Astrocyte of the hippocampus (primary cell): ENCODE results near the gene DNAJC4.

Source experiments
- DNase-seq: peaks from one replicate; pipeline ENCODE4 v3.0.0; 2011; ENCODE audit warnings: low read depth, low spot score

The DNAJC4 gene

GRCh38 chr11:64276653-64277431, 46.5 kb downstream of the DNAJC4 start:
- no peak for DNase-seq

DNA sequence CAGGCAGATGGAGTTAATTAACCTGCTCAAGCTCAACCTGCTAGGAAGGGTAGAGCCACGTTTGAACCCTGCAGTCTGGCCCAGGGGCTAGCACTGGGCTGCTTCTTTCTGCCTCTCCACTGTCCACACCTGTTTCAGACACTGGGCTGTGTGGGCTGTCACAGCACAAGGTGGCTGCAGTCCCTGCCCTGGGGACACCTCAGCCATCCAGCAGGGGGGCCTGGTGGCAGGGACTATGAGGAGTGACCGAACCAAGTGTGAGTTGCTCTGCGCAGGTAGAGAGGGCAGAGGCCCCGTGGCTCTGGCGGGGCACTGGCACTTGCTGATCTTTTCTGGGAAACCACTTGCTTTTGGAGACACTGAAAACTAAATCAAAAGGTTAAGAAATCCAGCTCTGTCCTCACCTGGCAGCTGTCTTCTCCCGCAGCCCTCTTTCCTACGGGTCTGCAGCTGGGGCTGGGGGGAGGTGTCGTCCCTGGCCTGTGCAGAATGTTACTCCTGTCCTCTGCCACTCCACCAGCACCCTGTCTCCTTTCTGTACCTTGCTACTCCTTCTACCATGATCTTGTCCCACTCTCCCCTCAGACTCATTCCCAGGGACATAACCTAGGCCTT, 48.3 kb downstream of the DNAJC4 start:
- DNase-seq = no peak

DNA sequence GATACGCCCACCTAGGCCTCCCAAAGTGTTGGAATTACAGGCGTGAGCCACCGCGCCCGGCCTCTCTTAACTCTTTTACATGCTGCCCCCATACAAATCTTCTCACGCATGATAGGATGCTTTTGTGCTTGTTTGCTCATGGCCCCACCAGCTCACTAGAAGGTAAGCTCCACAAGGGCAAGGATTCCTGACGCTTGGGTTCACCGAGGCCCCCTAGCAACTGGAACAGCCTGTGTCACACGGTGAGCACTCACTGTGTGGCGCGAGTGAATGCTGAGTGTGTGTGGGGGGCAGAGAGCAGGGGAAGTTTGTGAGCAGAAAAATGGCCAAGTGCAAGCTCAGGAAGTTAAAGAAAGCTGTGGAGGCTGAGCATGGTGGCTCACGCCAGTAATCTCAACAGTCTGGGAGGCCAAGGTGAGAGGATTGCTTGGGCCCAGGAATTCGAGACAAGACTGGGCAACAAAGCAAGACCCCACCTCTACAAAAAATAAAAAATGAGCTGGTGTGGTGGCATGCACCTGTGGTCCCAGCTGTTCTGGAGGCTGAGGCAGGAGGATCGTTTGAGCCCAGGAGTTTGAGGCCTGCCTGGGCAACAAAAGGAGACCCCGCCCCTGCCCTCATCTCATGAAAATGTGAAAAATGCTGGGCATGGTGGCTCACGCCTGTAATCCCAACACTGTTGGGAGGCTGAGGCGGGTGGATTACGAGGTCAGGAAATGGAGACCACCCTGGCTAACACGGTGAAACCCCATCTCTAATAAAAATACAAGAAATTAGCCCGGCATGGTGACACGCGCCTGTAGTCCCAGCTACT, 51.8 kb downstream of the DNAJC4 start:
- DNase-seq = no peak

GRCh38 chr11:64283092-64283491, 52.7 kb downstream of the DNAJC4 start:
- DNase-seq = no peak
